PC-9 (cell line): ENCODE measurements around the gene GNAS. TPM values are rescaled to one million over a fixed set of nuclear protein-coding genes. Genes with fewer than 3 reads are reported as not detected.

Experiments
- BruUV-seq: library from RNA; stranded (reverse); fragments of 400-500 nt; replicated peaks from 2 replicates; lab custom pipeline; 2021; lab: Mats Ljungman, UMichigan
- CTCF ChIA-PET: fragments of 300-600 bp; sonication (Branson Sonifier 250); formaldehyde crosslinking; loops from one replicate; lab custom pipeline; 2022; ENCODE audit warnings: antibody characterized with exemption; lab: Charles Lee
- POLR2A ChIA-PET: fragments of 300-600 bp; sonication (Branson Sonifier 250); formaldehyde crosslinking; loops from one replicate; lab custom pipeline; 2022; ENCODE audit warnings: antibody characterized with exemption; ENCODE audit not compliant: unreplicated experiment; lab: Charles Lee
- DNase-seq, 2 experiments: peaks; one replicate each; pipeline versions ENCODE4 v3.0.0 to v3.0.0-alpha.2; 2015 to 2022; ENCODE audit warnings: mixed read lengths in 1 of 2
- H2AFZ ChIP-seq: fragments of 200-600 bp; sonication (generic); 2 replicates; pipeline ENCODE4 v1.8.1; 2017; ENCODE audit warnings: antibody characterized with exemption
- H3F3A ChIP-seq: fragments of 200-600 bp; sonication (generic); 2 replicates; pipeline ENCODE4 v1.8.1; 2017; ENCODE audit warnings: antibody characterized with exemption, mild to moderate bottlenecking, low read depth; ENCODE audit not compliant: insufficient read depth
- H3K27ac ChIP-seq: fragments of 200-600 bp; sonication (generic); 2 replicates; pipeline ENCODE4 v1.6.1; 2016; ENCODE audit warnings: mixed run types
- H3K27me3 ChIP-seq: fragments of 200-600 bp; sonication (generic); 2 replicates; pipeline ENCODE4 v1.6.1; 2016; ENCODE audit warnings: low read depth, mixed run types; ENCODE audit not compliant: insufficient read depth
- H3K36me3 ChIP-seq: fragments of 200-600 bp; sonication (generic); 2 replicates; pipeline ENCODE4 v1.6.1; 2016; ENCODE audit warnings: low read depth, mixed run types
- H3K4me1 ChIP-seq: fragments of 200-600 bp; sonication (generic); replicated peaks from 2 replicates; pipeline ENCODE4 v1.6.1; 2016; ENCODE audit warnings: mixed run types; ENCODE audit not compliant: insufficient read depth
- H3K4me2 ChIP-seq: fragments of 200-600 bp; sonication (generic); 2 replicates; pipeline ENCODE4 v1.6.1; 2017; ENCODE audit warnings: mixed run types
- H3K4me3 ChIP-seq: fragments of 200-600 bp; sonication (generic); 2 replicates; pipeline ENCODE4 v1.6.1; 2016; ENCODE audit warnings: mixed run types
- H3K79me2 ChIP-seq: fragments of 200-600 bp; sonication (generic); 2 replicates; pipeline ENCODE4 v1.6.1; 2017; ENCODE audit warnings: low read depth, mixed run types
- H3K9me2 ChIP-seq: fragments of 200-600 bp; sonication (generic); 2 replicates; pipeline ENCODE4 v1.8.1; 2017; ENCODE audit warnings: mild to moderate bottlenecking; ENCODE audit not compliant: insufficient read depth
- H3K9me3 ChIP-seq: fragments of 200-600 bp; sonication (generic); 2 replicates; pipeline ENCODE4 v1.8.1; 2016; ENCODE audit warnings: low read depth; ENCODE audit not compliant: insufficient read depth
- H4K20me1 ChIP-seq: fragments of 200-600 bp; sonication (generic); 2 replicates; pipeline ENCODE4 v1.8.1; 2017; ENCODE audit not compliant: insufficient read depth
- EZH2 ChIP-seq: fragments of 200-600 bp; sonication (generic); IDR thresholded peaks from 2 replicates; pipeline ENCODE4 v1.8.0; 2017; ENCODE audit warnings: antibody characterized with exemption, low read depth
- intact Hi-C: fragments of 100-400 bp; cut with micrococcal nuclease; formaldehyde crosslinking; loops from one replicate; pipeline ENCODE4 v1.10.0; 2022; ENCODE audit not compliant: unreplicated experiment
- total RNA-seq: library from RNA; stranded (reverse); gene quantifications from 2 replicates; pipeline ENCODE4 v1.2.3, GENCODE V29; 2021
- TF ChIP-seq, protein P1 (sequence below): fragments of 200-600 bp; sonication (generic); conservative IDR thresholded peaks from 2 replicates; pipeline ENCODE4 v1.6.1; 2017; ENCODE audit warnings: mixed run types, antibody characterized with exemption, mild to moderate bottlenecking, moderate library complexity

GNAS gene
- total RNA-seq, 1 experiment from 2014 or later, result 929 TPM

- no peaks in the 10 kb centered on the region for H3K27me3 ChIP-seq
- peaks cover 86% of the 10 kb centered on the region for H3K79me2 ChIP-seq
- no peak overlapping the region for H3K27ac ChIP-seq
- 0 out of 2 replicates have a peak overlapping the region, but pooled peaks have one; percentile 95 for H3K4me2 ChIP-seq
- TF ChIP-seq, protein P1, sequence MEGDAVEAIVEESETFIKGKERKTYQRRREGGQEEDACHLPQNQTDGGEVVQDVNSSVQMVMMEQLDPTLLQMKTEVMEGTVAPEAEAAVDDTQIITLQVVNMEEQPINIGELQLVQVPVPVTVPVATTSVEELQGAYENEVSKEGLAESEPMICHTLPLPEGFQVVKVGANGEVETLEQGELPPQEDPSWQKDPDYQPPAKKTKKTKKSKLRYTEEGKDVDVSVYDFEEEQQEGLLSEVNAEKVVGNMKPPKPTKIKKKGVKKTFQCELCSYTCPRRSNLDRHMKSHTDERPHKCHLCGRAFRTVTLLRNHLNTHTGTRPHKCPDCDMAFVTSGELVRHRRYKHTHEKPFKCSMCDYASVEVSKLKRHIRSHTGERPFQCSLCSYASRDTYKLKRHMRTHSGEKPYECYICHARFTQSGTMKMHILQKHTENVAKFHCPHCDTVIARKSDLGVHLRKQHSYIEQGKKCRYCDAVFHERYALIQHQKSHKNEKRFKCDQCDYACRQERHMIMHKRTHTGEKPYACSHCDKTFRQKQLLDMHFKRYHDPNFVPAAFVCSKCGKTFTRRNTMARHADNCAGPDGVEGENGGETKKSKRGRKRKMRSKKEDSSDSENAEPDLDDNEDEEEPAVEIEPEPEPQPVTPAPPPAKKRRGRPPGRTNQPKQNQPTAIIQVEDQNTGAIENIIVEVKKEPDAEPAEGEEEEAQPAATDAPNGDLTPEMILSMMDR, result no peak
- no peak for TF ChIP-seq EZH2
- H3K4me3 ChIP-seq, result no peak overlapping the region
- intact Hi-C loops, result no loop called here
- peaks cover 72% of the 10 kb centered on the region for H4K20me1 ChIP-seq
- no peaks in the 10 kb centered on the region for H3K9me3 ChIP-seq
- peaks cover 23% of the 10 kb centered on the region for H3K4me1 ChIP-seq
- H3K9me2 ChIP-seq, result no peaks in the 10 kb centered on the region
- ChIA-PET CTCF (no interaction called here), POLR2A (no interaction called here)
- H2AFZ ChIP-seq, result no peak overlapping the region
- BruUV-seq, result no TSS peak
- H3F3A ChIP-seq, result peaks cover 34% of the 10 kb centered on the region
- DNase-seq, result no peak
- H3K36me3 ChIP-seq, result peaks cover 57% of the 10 kb centered on the region
Measured at GRCh38 chr20:58895448-58896180, 43.1 kb downstream of the GNAS start.

GRCh38 chr20:58896820-58897219 lies 44.3 kb downstream of the GNAS start:
- H3K79me2 ChIP-seq, result peaks cover 98% of the 10 kb centered on the region
- H3K9me3 ChIP-seq, result no peaks in the 10 kb centered on the region
- TF ChIP-seq, protein P1, result no peak
- no peak for TF ChIP-seq EZH2
- peaks cover 23% of the 10 kb centered on the region for H3K4me1 ChIP-seq
- no peak overlapping the region for H3K4me3 ChIP-seq
- H3K36me3 ChIP-seq, result peaks cover 64% of the 10 kb centered on the region
- no peaks in the 10 kb centered on the region for H3K27me3 ChIP-seq
- H3K9me2 ChIP-seq, result no peaks in the 10 kb centered on the region
- no peak overlapping the region for H3K4me2 ChIP-seq
- no peak overlapping the region for H3K27ac ChIP-seq
- POLR2A ChIA-PET, result no interaction called here
- intact Hi-C loops, result no loop called here
- no peak for DNase-seq
- H3F3A ChIP-seq, result peaks cover 41% of the 10 kb centered on the region
- H4K20me1 ChIP-seq, result peaks cover 83% of the 10 kb centered on the region
- no TSS peak for BruUV-seq
- CTCF ChIA-PET, result no interaction called here
- no peak overlapping the region for H2AFZ ChIP-seq

DNA sequence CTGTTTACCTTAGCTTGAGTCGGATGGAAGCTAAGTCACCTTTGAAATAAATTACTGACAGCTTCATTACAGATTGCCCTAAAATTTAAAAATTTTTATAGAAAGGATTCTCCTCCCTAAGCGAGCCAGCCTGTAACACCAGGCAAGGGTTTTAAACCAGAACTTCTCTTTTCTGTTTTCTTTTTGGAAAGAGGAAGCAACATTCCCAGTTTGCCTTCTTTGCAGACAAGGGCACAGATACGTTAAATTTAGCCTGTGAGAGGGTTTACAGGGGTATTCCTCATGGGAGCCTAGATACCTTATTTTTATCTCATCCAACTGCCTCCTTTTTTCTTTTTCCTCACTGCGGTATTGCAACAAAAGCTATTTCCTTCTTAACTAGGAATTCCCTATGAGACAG lies 45.0 kb downstream of the GNAS start:
- H4K20me1 ChIP-seq, result peaks cover 90% of the 10 kb centered on the region

More for the DNA sequence above, 45.0 kb downstream of the GNAS start:
- ChIA-PET CTCF (no interaction called here), POLR2A (interaction anchor here (0.6 to 0.7 kb wide), 3 partner anchors 25 to 166 kb away, joined by 5 to 7 read pairs (median 5); no protein-coding TSS in a partner anchor)
- Histone ChIP-seq H3K9me3 (no peaks in the 10 kb centered on the region), H3K27me3 (no peaks in the 10 kb centered on the region), H3K36me3 (peaks cover 68% of the 10 kb centered on the region), H3K79me2 (peaks cover 100% of the 10 kb centered on the region), H3K9me2 (no peaks in the 10 kb centered on the region), H3F3A (peaks cover 46% of the 10 kb centered on the region), H2AFZ (no peak overlapping the region), H3K4me2 (no peak overlapping the region), H3K4me1 (peaks cover 23% of the 10 kb centered on the region), H3K27ac (no peak overlapping the region), H3K4me3 (no peak overlapping the region)
- no peak for DNase-seq
- no TSS peak for BruUV-seq
- TF ChIP-seq EZH2, result no peak
- TF ChIP-seq, protein P1, result no peak
- intact Hi-C loops, result no loop called here
